Activated T-helper 17 cell treated with anti-CD3 and anti-CD28 coated beads, Interleukin-2, amount 50 U/mL, for 72 hours (primary cell): ENCODE data around the gene MTMR6. TPM values are rescaled to one million over a fixed set of nuclear protein-coding genes. Genes with fewer than 3 reads are reported as not detected.
A peak's percentile ranks its signal among the peaks of the same experiment; 100 is the strongest.

Source experiments
- ATAC-seq: fragments of 150-1000 bp; cut with Tn5 transposase; replicated peaks from 2 replicates; pipeline ENCODE4 v1.10.0; 2021; ENCODE audit warnings: mild to moderate bottlenecking, moderate library complexity
- H3K27ac Mint-ChIP-seq: one replicate; pipeline ENCODE4 v1.8.0; 2022; ENCODE audit warnings: mixed read lengths
- H3K27me3 Mint-ChIP-seq: one replicate; pipeline ENCODE4 v1.8.0; 2022; ENCODE audit warnings: mixed read lengths
- H3K36me3 Mint-ChIP-seq: one replicate; pipeline ENCODE4 v1.8.0; 2022; ENCODE audit warnings: low read depth, mild to moderate bottlenecking, mixed read lengths
- H3K4me1 Mint-ChIP-seq: one replicate; pipeline ENCODE4 v1.8.0; 2022; ENCODE audit warnings: mixed read lengths
- H3K4me3 Mint-ChIP-seq: one replicate; pipeline ENCODE4 v1.8.0; 2022; ENCODE audit warnings: mild to moderate bottlenecking, mixed read lengths
- H3K9me3 Mint-ChIP-seq: one replicate; pipeline ENCODE4 v1.8.0; 2022; ENCODE audit warnings: mixed read lengths
- total RNA-seq, 2 donors: library from RNA; stranded (reverse); gene quantifications; one replicate each; pipeline ENCODE4 v1.2.3, GENCODE V29; 2022

The MTMR6 gene
- total RNA-seq, 2 donors from 2014 or later: 10.7 to 20.4 TPM

GRCh38 chr13:25292301-25292700 is 5.0 kb upstream of the MTMR6 start:
- Mint-ChIP-seq H3K27ac (peak overlapping the region; percentile 26), H3K4me3 (peak overlapping the region; percentile 12), H3K4me1 (peaks cover 5% of the 10 kb centered on the region), H3K27me3 (no peaks in the 10 kb centered on the region), H3K36me3 (peaks cover 3% of the 10 kb centered on the region), H3K9me3 (no peaks in the 10 kb centered on the region)
- peak; percentile 64 for ATAC-seq

DNA sequence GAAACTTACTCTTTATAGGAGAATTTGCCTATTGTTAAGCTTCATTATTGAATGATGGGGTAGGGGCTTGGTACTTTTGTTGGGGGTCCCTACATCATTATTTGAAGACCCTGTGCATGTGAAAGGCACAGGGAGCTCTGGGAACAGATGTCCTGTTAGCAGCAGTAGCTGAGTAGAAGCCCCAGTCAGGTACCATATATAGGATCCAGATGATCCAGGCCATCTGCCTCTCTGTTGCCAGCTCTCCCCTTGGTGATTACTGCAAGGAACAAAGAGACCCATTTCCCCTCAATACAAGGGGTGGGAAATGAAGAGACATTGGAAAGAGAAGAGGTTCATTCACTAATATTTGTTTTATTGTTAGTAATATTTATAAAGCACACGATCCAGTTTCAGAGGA is 4.4 kb upstream of the MTMR6 start:
- no peak for ATAC-seq
- Mint-ChIP-seq H3K27ac (peak overlapping the region; percentile 26), H3K27me3 (no peaks in the 10 kb centered on the region), H3K4me3 (peak overlapping the region; percentile 12), H3K4me1 (peaks cover 5% of the 10 kb centered on the region), H3K36me3 (peaks cover 7% of the 10 kb centered on the region), H3K9me3 (no peaks in the 10 kb centered on the region)

- H3K9me3 Mint-ChIP-seq: no peaks in the 10 kb centered on the region
- ATAC-seq: no peak
- H3K4me3 Mint-ChIP-seq: no peak overlapping the region
- H3K36me3 Mint-ChIP-seq: peaks cover 12% of the 10 kb centered on the region
- no peaks in the 10 kb centered on the region for H3K27me3 Mint-ChIP-seq
- H3K27ac Mint-ChIP-seq: no peak overlapping the region
- peaks cover 16% of the 10 kb centered on the region for H3K4me1 Mint-ChIP-seq
Measured at GRCh38 chr13:25288966-25289365, 1.7 kb upstream of the MTMR6 start.

GRCh38 chr13:25286308-25286968 is 850 bp downstream of the MTMR6 start:
- H3K4me1 Mint-ChIP-seq: peaks cover 31% of the 10 kb centered on the region
- peak; percentile 28 for ATAC-seq
- no peaks in the 10 kb centered on the region for H3K9me3 Mint-ChIP-seq
- H3K4me3 Mint-ChIP-seq: peak overlapping the region; percentile 97
- no peaks in the 10 kb centered on the region for H3K27me3 Mint-ChIP-seq
- H3K36me3 Mint-ChIP-seq: peaks cover 28% of the 10 kb centered on the region
- H3K27ac Mint-ChIP-seq: peak overlapping the region; percentile 96

DNA sequence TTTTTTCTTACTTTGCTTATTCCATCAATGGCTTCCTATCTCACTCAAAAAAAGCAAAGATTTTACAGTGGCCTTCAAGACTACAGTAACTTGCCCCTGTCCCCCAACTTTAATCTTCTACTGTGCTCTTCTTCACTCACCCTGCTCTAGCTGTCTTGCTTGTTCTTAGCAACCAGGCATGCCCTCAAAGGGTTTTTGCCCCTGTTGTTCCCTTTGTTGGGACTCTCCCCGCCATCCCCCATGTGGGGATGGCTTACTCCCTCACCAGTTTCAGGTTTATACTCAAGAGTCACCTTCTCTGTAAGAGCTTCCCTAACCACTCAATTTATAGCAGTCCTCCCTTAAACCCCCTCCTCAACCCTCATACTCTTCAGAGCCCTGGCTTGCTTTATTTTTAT is 5.4 kb downstream of the MTMR6 start:
- Mint-ChIP-seq H3K4me1 (peaks cover 61% of the 10 kb centered on the region), H3K9me3 (no peaks in the 10 kb centered on the region), H3K27me3 (no peaks in the 10 kb centered on the region), H3K27ac (peak overlapping the region; percentile 77), H3K4me3 (peak overlapping the region; percentile 78), H3K36me3 (peaks cover 30% of the 10 kb centered on the region)
- peak; percentile 75 for ATAC-seq

- H3K9me3 Mint-ChIP-seq: no peaks in the 10 kb centered on the region
- H3K27ac Mint-ChIP-seq: peak overlapping the region; percentile 77
- peaks cover 31% of the 10 kb centered on the region for H3K36me3 Mint-ChIP-seq
- peak overlapping the region; percentile 78 for H3K4me3 Mint-ChIP-seq
- peaks cover 65% of the 10 kb centered on the region for H3K4me1 Mint-ChIP-seq
- H3K27me3 Mint-ChIP-seq: no peaks in the 10 kb centered on the region
- ATAC-seq: peak; percentile 78
Measured at GRCh38 chr13:25281193-25281934, 5.9 kb downstream of the MTMR6 start.

GRCh38 chr13:25280396-25280795 is 6.9 kb downstream of the MTMR6 start:
- Mint-ChIP-seq H3K4me1 (peaks cover 64% of the 10 kb centered on the region), H3K27me3 (no peaks in the 10 kb centered on the region), H3K4me3 (peak overlapping the region; percentile 78), H3K36me3 (peaks cover 34% of the 10 kb centered on the region), H3K9me3 (no peaks in the 10 kb centered on the region), H3K27ac (peak overlapping the region; percentile 77)
- no peak for ATAC-seq

DNA sequence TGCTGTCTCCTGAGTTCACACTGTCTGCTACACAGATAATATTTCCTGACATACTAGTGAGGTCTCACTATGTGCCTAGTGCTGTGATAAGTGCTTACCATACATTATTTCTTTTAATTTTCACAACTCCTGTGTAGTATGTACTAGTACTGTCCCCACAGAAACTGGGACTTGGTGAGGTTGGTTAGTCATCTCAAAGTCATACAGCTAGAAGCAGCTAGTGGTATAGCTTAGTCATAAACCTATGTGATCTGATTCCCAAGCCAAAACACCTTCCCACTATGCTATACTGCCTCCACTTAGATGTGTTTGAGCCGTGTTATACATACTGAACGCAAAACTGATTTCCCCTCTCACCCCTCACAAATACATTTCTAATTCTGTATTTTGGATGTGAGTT is 10.5 kb downstream of the MTMR6 start:
- ATAC-seq: peak; percentile 93
- Mint-ChIP-seq H3K27me3 (no peaks in the 10 kb centered on the region), H3K9me3 (no peaks in the 10 kb centered on the region), H3K4me1 (peaks cover 42% of the 10 kb centered on the region), H3K4me3 (peak overlapping the region; percentile 55), H3K36me3 (peaks cover 46% of the 10 kb centered on the region), H3K27ac (peak overlapping the region; percentile 57)

DNA sequence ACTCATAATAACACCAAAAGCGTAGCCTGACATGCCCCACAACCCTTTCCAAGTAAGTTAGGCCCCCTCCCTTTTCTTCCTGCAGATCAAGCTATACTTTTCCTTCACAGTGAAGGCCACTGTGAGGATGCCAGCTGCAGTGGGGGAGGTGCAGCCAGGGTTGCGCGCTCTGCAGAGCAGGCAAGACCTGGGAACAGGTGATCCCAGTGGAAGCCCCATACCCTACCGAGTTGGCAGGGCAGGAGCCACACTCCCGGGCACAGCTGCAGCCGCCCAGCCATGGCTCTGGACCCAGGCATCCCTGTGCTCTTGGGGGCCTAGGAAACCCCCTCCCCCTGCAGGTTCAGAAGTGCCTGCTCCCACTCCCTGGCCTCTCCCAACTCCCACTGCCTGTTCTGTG is 18.7 kb downstream of the MTMR6 start:
- peaks cover 13% of the 10 kb centered on the region for H3K4me1 Mint-ChIP-seq
- peak overlapping the region; percentile 21 for H3K27ac Mint-ChIP-seq
- no peak overlapping the region for H3K4me3 Mint-ChIP-seq
- H3K9me3 Mint-ChIP-seq: no peaks in the 10 kb centered on the region
- H3K27me3 Mint-ChIP-seq: no peaks in the 10 kb centered on the region
- H3K36me3 Mint-ChIP-seq: peaks cover 71% of the 10 kb centered on the region
- no peak for ATAC-seq

GRCh38 chr13:25267715-25268114 is 19.6 kb downstream of the MTMR6 start:
- H3K4me3 Mint-ChIP-seq: no peak overlapping the region
- H3K27ac Mint-ChIP-seq: peak overlapping the region; percentile 21
- H3K27me3 Mint-ChIP-seq: no peaks in the 10 kb centered on the region
- peaks cover 13% of the 10 kb centered on the region for H3K4me1 Mint-ChIP-seq
- peaks cover 71% of the 10 kb centered on the region for H3K36me3 Mint-ChIP-seq
- H3K9me3 Mint-ChIP-seq: no peaks in the 10 kb centered on the region
- ATAC-seq: peak; percentile 75

- Mint-ChIP-seq H3K4me3 (no peak overlapping the region), H3K27me3 (no peaks in the 10 kb centered on the region), H3K27ac (no peak overlapping the region), H3K9me3 (no peaks in the 10 kb centered on the region), H3K36me3 (peaks cover 71% of the 10 kb centered on the region), H3K4me1 (peaks cover 12% of the 10 kb centered on the region)
- no peak for ATAC-seq
Measured at GRCh38 chr13:25266706-25267105, 20.6 kb downstream of the MTMR6 start.

DNA sequence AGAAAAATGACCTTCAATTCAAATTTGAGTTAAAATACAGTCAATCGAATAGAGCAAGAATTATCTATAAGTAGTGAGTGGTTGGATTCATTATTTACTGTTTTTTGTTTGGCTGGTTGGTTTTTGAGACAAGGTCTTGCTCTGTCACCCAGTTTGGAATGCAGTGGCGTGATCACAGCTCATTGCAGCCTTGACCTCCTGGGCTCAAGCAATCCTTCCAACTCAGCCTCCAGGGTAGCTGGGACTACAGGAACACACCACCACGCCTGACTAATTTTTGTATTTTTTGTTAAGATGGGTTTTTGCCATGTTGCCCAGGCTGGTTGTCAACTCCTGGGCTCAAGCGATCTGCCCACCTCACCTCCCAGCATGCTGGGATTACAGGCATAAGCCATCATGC is 25.0 kb downstream of the MTMR6 start:
- Mint-ChIP-seq H3K27ac (no peak overlapping the region), H3K9me3 (no peaks in the 10 kb centered on the region), H3K36me3 (peaks cover 81% of the 10 kb centered on the region), H3K4me3 (no peak overlapping the region), H3K27me3 (no peaks in the 10 kb centered on the region), H3K4me1 (no peaks in the 10 kb centered on the region)
- ATAC-seq: no peak

DNA sequence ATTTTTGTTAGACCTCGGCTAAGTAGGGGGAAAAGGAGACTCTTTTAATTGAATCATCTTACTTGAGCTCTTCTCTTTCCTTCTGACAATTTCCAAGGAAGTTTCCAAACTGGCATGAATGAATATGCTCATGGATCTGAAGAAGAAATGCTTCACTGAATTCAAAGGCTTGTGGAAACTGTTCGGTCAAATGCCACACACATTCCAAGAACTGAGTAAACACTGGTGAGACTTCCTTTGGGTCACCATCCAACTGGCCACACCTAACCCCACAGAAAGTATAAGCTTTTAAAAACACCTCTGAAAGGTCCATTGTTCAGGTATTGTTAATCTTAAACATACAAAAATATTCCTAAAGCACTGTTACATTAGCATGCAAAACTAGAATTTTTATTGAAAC is 33.6 kb downstream of the MTMR6 start:
- no peaks in the 10 kb centered on the region for H3K9me3 Mint-ChIP-seq
- H3K36me3 Mint-ChIP-seq: peaks cover 93% of the 10 kb centered on the region
- H3K27ac Mint-ChIP-seq: no peak overlapping the region
- H3K4me1 Mint-ChIP-seq: no peaks in the 10 kb centered on the region
- no peak for ATAC-seq
- H3K27me3 Mint-ChIP-seq: no peaks in the 10 kb centered on the region
- H3K4me3 Mint-ChIP-seq: no peak overlapping the region

DNA sequence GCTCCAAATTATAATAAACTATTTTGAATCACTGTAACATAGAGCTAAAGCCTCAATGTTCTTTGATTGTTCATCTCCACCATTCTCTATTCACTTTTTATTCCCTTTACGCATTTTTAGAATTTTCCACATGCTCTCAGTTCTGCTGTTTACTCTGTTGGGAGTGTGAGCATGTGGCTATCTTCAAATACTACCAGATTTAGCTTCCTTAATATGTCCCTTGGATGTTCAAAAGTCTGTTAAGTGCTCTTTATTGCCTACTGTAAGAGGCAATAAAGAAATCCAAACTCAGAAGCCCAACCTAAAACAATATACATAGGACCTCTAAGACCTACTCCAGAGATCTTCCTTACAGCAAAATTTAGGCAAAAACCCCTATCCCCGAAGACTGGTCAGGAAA is 34.5 kb downstream of the MTMR6 start:
- Mint-ChIP-seq H3K27me3 (no peaks in the 10 kb centered on the region), H3K9me3 (no peaks in the 10 kb centered on the region), H3K36me3 (peaks cover 97% of the 10 kb centered on the region), H3K4me3 (no peak overlapping the region), H3K4me1 (no peaks in the 10 kb centered on the region), H3K27ac (peak overlapping the region; percentile 21)
- no peak for ATAC-seq

- no peaks in the 10 kb centered on the region for H3K27me3 Mint-ChIP-seq
- H3K27ac Mint-ChIP-seq: no peak overlapping the region
- no peaks in the 10 kb centered on the region for H3K9me3 Mint-ChIP-seq
Measured at GRCh38 chr13:25252225-25252624, 35.1 kb downstream of the MTMR6 start.

More at GRCh38 chr13:25252225-25252624, 35.1 kb downstream of the MTMR6 start:
- no peaks in the 10 kb centered on the region for H3K4me1 Mint-ChIP-seq
- H3K4me3 Mint-ChIP-seq: no peak overlapping the region
- ATAC-seq: no peak
- H3K36me3 Mint-ChIP-seq: peaks cover 93% of the 10 kb centered on the region
